ENCODE measurements around the gene ABCC12. TPM values are rescaled to one million over a fixed set of nuclear protein-coding genes. Genes with fewer than 3 reads are reported as not detected.

Gene ABCC12
- total RNA-seq, 2 donors from 2014 or later: 2.2 TPM; not detected in 1

DNA sequence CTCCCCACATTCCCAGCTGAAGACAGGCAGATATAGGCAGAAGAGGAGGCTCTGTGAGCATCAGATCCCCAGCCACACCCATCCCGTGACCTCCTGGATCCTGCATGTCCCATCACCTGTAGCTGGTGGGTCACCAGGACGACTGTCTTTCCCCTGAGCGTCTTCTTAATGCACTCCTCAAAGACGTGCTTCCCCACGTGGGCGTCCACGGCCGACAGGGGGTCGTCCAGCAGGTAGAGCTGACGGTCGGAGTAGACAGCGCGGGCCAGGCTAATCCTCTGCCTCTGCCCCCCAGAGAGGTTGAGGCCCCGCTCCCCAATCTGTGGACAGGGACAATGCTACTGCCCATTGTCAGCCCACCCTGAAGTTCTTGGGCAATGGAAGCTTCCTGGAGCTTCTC lies 40.5 kb downstream of the ABCC12 start:
- TF ChIP-seq POLR2A (IDR thresholded peaks at IDR 0.05) (no peak), POLR2AphosphoS5 (IDR thresholded peaks at IDR 0.05) (no peak)
- TF ChIP-seq, protein P1, sequence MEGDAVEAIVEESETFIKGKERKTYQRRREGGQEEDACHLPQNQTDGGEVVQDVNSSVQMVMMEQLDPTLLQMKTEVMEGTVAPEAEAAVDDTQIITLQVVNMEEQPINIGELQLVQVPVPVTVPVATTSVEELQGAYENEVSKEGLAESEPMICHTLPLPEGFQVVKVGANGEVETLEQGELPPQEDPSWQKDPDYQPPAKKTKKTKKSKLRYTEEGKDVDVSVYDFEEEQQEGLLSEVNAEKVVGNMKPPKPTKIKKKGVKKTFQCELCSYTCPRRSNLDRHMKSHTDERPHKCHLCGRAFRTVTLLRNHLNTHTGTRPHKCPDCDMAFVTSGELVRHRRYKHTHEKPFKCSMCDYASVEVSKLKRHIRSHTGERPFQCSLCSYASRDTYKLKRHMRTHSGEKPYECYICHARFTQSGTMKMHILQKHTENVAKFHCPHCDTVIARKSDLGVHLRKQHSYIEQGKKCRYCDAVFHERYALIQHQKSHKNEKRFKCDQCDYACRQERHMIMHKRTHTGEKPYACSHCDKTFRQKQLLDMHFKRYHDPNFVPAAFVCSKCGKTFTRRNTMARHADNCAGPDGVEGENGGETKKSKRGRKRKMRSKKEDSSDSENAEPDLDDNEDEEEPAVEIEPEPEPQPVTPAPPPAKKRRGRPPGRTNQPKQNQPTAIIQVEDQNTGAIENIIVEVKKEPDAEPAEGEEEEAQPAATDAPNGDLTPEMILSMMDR (IDR thresholded peaks at IDR 0.05): no peak
- whole genome bisulfite sequencing: 91% methylated on average over 13 of the region's 14 CpGs
- Histone ChIP-seq H3K27me3 (replicated peaks; ENCODE audit: insufficient read depth) (no peaks in the 10 kb centered on the region), H3K4me1 (replicated peaks) (no peaks in the 10 kb centered on the region), H3K9me3 (no peaks in the 10 kb centered on the region), H3K36me3 (no peaks in the 10 kb centered on the region), H3K27ac (no peak overlapping the region), H3K4me3 (no peak overlapping the region)
- DNase-seq (ENCODE audit: low spot score): no peak
- intact Hi-C loops (cut with DNase I): no loop called here

DNA sequence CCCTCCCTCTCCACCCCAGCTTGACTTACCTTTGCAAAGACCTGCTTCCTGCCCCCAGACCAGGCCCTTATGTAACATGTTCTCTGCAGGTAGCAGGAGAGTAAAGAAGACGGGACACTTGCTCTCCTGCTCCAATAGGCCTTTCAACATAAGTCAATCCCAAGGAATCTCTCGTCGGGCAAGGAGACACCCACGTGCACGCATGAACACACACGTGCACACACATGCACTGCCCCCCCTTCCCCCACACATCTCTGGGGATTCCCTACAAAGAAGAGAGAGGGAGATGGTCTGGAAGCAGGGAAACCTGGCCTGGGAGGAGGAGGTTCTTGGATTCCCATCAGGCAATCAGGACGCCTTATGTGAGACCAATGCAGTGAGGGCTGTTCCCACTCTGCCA lies 41.4 kb downstream of the ABCC12 start:
- H3K27me3 ChIP-seq (replicated peaks; ENCODE audit: insufficient read depth): no peaks in the 10 kb centered on the region
- H3K9me3 ChIP-seq: no peaks in the 10 kb centered on the region
- 83% methylated on average over 7 of the region's 7 CpGs for WGBS
- intact Hi-C loops (cut with DNase I): no loop called here
- TF ChIP-seq POLR2A (IDR thresholded peaks at IDR 0.05): no peak
- no peak overlapping the region for H3K4me3 ChIP-seq
- no peak overlapping the region for H3K27ac ChIP-seq
- H3K36me3 ChIP-seq: no peaks in the 10 kb centered on the region
- H3K4me1 ChIP-seq (replicated peaks): no peaks in the 10 kb centered on the region
- no peak for DNase-seq (ENCODE audit: low spot score)

DNA sequence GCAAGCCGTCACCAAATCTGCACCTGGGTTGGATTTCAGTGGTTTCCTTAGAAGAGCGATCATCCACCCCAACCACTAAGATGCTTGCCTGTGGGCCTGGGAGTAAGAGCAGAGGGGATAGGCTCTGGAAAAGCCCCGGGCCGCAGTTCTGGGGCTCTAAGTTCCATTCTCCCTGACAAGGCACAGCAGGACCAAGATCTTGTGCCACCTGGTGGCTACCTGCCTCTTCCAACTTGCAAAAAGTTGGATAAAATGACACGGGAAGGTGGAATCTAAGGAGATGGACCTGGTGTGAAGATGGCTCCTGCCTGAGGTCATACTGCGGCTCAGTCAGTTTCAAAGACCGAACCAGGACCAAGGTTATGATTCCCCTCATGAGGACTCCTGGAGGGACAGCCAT lies 42.3 kb downstream of the ABCC12 start:
- Histone ChIP-seq H3K4me1 (replicated peaks) (no peaks in the 10 kb centered on the region), H3K27ac (no peak overlapping the region), H3K4me3 (no peak overlapping the region), H3K36me3 (no peaks in the 10 kb centered on the region), H3K9me3 (no peaks in the 10 kb centered on the region), H3K27me3 (replicated peaks; ENCODE audit: insufficient read depth) (no peaks in the 10 kb centered on the region)
- TF ChIP-seq POLR2A (IDR thresholded peaks at IDR 0.05) (no peak), POLR2AphosphoS5 (IDR thresholded peaks at IDR 0.05) (no peak)
- TF ChIP-seq, protein P1 (IDR thresholded peaks at IDR 0.05): no peak
- no peak for DNase-seq (ENCODE audit: low spot score)
- intact Hi-C loops (cut with DNase I): no loop called here
- WGBS: 68% methylated on average over 7 of the region's 7 CpGs

DNA sequence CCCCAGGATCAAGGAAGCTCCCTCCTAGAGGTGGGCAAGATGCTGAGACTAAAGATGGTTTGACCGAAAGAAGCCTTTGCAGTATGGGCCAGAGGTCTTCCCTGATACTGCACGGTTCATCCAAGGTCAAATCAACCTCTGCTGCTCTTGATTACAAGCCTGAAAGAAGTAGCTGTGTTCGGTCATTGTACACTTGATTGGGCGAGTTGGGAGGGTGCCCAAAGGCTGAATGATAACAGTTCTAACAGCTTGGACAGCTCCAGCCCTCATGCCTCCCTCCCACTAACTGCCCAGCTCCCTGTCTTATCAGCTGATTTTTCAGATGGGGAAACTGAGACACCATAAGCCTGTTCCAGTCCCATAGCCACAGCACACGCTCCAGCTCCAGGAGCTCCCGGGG lies 42.8 kb downstream of the ABCC12 start:
- Histone ChIP-seq H3K9me3 (no peaks in the 10 kb centered on the region), H3K27me3 (replicated peaks; ENCODE audit: insufficient read depth) (no peaks in the 10 kb centered on the region), H3K36me3 (no peaks in the 10 kb centered on the region), H3K4me3 (no peak overlapping the region), H3K4me1 (replicated peaks) (no peaks in the 10 kb centered on the region), H3K27ac (no peak overlapping the region)
- DNase-seq (ENCODE audit: low spot score): no peak
- intact Hi-C loops (cut with DNase I): no loop called here
- WGBS: 85% methylated on average over 6 of the region's 6 CpGs
- TF ChIP-seq POLR2A (IDR thresholded peaks at IDR 0.05) (no peak), POLR2AphosphoS5 (IDR thresholded peaks at IDR 0.05) (no peak)
- TF ChIP-seq, protein P1 (IDR thresholded peaks at IDR 0.05): no peak

DNA sequence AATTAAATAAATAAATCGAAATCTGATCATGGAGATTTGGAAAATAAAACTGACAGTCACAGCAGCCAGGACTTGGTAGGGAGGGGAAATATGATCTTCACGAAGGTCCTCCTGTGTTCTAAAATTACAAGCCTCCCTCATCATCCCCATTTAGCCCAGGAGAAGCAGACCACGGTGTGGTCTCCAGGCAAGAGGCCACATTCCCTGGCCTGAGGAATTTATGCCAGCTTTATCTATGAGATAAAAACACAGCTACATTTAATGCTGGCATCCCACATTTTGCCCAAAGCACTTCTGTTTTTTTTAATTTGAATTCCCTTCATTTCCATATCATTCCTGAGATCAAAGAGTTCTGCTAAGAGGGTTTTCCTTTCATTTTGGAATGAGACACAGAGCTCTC lies 43.2 kb downstream of the ABCC12 start:
- DNase-seq (ENCODE audit: low spot score): no peak
- intact Hi-C loops (cut with DNase I): no loop called here
- H3K27me3 ChIP-seq (replicated peaks; ENCODE audit: insufficient read depth): no peaks in the 10 kb centered on the region
- no peak overlapping the region for H3K4me3 ChIP-seq
- TF ChIP-seq, protein P1 (IDR thresholded peaks at IDR 0.05): no peak
- TF ChIP-seq POLR2A (IDR thresholded peaks at IDR 0.05): no peak
- TF ChIP-seq POLR2AphosphoS5 (IDR thresholded peaks at IDR 0.05): no peak
- 22% methylated on average over 3 of the region's 3 CpGs for WGBS
- H3K27ac ChIP-seq: no peak overlapping the region
- H3K36me3 ChIP-seq: no peaks in the 10 kb centered on the region
- no peaks in the 10 kb centered on the region for H3K9me3 ChIP-seq
- H3K4me1 ChIP-seq (replicated peaks): no peaks in the 10 kb centered on the region

Data from prostate gland (tissue), 2 donors.